HepG2 (cell line): ENCODE data around the gene SEMA7A. TPM values are rescaled to one million over a fixed set of nuclear protein-coding genes. Genes with fewer than 3 reads are reported as not detected.

Experiments used
- AHR ChIP-seq: IDR thresholded peaks from 2 replicates; pipeline ENCODE4 v1.6.1; 2018; ENCODE audit warnings: missing genetic modification reagents, missing compliant biosample characterization
- BCL6 ChIP-seq: IDR thresholded peaks from 2 replicates; pipeline ENCODE4 v1.6.1; 2016; ENCODE audit warnings: missing genetic modification reagents, missing compliant biosample characterization
- GABPB1 ChIP-seq: IDR thresholded peaks from 2 replicates; pipeline ENCODE4 v1.6.1; 2016; ENCODE audit warnings: mild to moderate bottlenecking, missing genetic modification reagents, moderate library complexity, missing compliant biosample characterization
- HMGA1 ChIP-seq: sonication (generic); formaldehyde crosslinking; conservative IDR thresholded peaks from 2 replicates; pipeline ENCODE4 v1.4.0; 2020; ENCODE audit warnings: missing genetic modification reagents
- POLR2AphosphoS2 ChIP-seq: IDR thresholded peaks from 2 replicates; pipeline ENCODE4 v1.6.1; 2011; ENCODE audit warnings: low read depth, low read length, improper control_type of control experiment
- REL ChIP-seq: sonication (generic); formaldehyde crosslinking; conservative IDR thresholded peaks from 2 replicates; pipeline ENCODE4 v1.8.0; 2022; ENCODE audit warnings: mild to moderate bottlenecking, missing genetic modification reagents, moderate library complexity
- RXRA ChIP-seq: sonication (generic); formaldehyde crosslinking; IDR thresholded peaks from 2 replicates; pipeline ENCODE4 v1.5.1; 2020; ENCODE audit warnings: missing genetic modification reagents
- SMAD3 ChIP-seq: sonication (generic); formaldehyde crosslinking; IDR thresholded peaks from 2 replicates; pipeline ENCODE4 v1.4.0; 2020; ENCODE audit warnings: missing genetic modification reagents
- SNAI1 ChIP-seq: sonication (generic); formaldehyde crosslinking; IDR thresholded peaks from 2 replicates; pipeline ENCODE4 v1.5.0; 2020; ENCODE audit warnings: mild to moderate bottlenecking, missing genetic modification reagents, borderline replicate concordance
- ZMAT5 ChIP-seq: sonication (generic); formaldehyde crosslinking; IDR thresholded peaks from 2 replicates; pipeline ENCODE4 v1.5.0; 2020; ENCODE audit warnings: mild to moderate bottlenecking, low read depth, missing genetic modification reagents, borderline replicate concordance
- ZNF30 ChIP-seq: sonication (generic); formaldehyde crosslinking; IDR thresholded peaks from 2 replicates; pipeline ENCODE4 v1.5.0; 2020; ENCODE audit warnings: mild to moderate bottlenecking, missing genetic modification reagents
- ZNF329 ChIP-seq: sonication (generic); formaldehyde crosslinking; IDR thresholded peaks from 2 replicates; pipeline ENCODE4 v1.9.0; 2021; ENCODE audit warnings: low read depth, mild to moderate bottlenecking, missing genetic modification reagents
- ZNF501 ChIP-seq: sonication (generic); formaldehyde crosslinking; IDR thresholded peaks from 2 replicates; pipeline ENCODE4 v1.5.1; 2020; ENCODE audit warnings: mild to moderate bottlenecking, moderate library complexity, missing genetic modification reagents
- ZNF678 ChIP-seq: sonication (generic); formaldehyde crosslinking; IDR thresholded peaks from 2 replicates; pipeline ENCODE4 v1.4.0; 2020; ENCODE audit warnings: mild to moderate bottlenecking, missing genetic modification reagents
- ZNF691 ChIP-seq: sonication (generic); formaldehyde crosslinking; IDR thresholded peaks from 2 replicates; pipeline ENCODE4 v1.4.0; 2020; ENCODE audit warnings: missing genetic modification reagents, low read depth, mild to moderate bottlenecking, borderline replicate concordance
- polyA plus RNA-seq, 8 experiments: library from polyadenylated mRNA; depleted of rRNA in 3 of 8; stranded (reverse) in 7 of 8; unstranded in 1 of 8; fragments of >200 nt; fragmentation: Illumina TruSeq in 4 of 8; extraction: Trizol in 4 of 8; gene quantifications; 2 replicates each; pipeline versions ENCODE4 v1.2.1 to v1.2.3, GENCODE V29; 2011 to 2016; ENCODE audit warnings: low read depth in 4 of 8, missing spikeins in 1 of 8, mixed read lengths in 1 of 8; ENCODE audit not compliant: insufficient read depth in 1 of 8
- total RNA-seq, 5 experiments: library from RNA; depleted of rRNA; stranded (reverse); fragments of >200 nt; fragmentation: Illumina TruSeq; extraction: Trizol; gene quantifications; 2 replicates each; pipeline ENCODE4 v1.2.3, GENCODE V29; 2016; ENCODE audit warnings: low read depth in 1 of 5
- TF ChIP-seq, protein P1 (sequence below), 2 experiments: sonication (generic) in 1 of 2; formaldehyde crosslinking in 1 of 2; IDR thresholded peaks; 2 replicates each; pipeline versions ENCODE4 v1.6.1 to v1.9.0; 2014 to 2022; ENCODE audit warnings: antibody characterized with exemption in 1 of 2, borderline replicate concordance in 1 of 2, inconsistent platforms in 1 of 2, low read depth in 1 of 2, missing genetic modification reagents in 1 of 2
- TF ChIP-seq, protein P2 (sequence below): sonication (generic); formaldehyde crosslinking; IDR thresholded peaks from 2 replicates; pipeline ENCODE4 v1.8.1; 2022; ENCODE audit warnings: low read depth, mild to moderate bottlenecking, missing genetic modification reagents
- TF ChIP-seq, protein P3 (sequence below): sonication (generic); formaldehyde crosslinking; IDR thresholded peaks from 2 replicates; pipeline ENCODE4 v1.4.0; 2020; ENCODE audit warnings: missing genetic modification reagents; ENCODE audit errors: not compliant biosample characterization

The SEMA7A gene
- total and polyA plus RNA-seq, 2 of the 13 experiments (the other 11 are each of a cell fraction or from before 2014, with no cell fraction given): 9.0 to 15.8 TPM

GRCh38 chr15:74443100-74443909, 9.5 kb upstream of the SEMA7A start (continued):
- TF ChIP-seq, protein P1, sequence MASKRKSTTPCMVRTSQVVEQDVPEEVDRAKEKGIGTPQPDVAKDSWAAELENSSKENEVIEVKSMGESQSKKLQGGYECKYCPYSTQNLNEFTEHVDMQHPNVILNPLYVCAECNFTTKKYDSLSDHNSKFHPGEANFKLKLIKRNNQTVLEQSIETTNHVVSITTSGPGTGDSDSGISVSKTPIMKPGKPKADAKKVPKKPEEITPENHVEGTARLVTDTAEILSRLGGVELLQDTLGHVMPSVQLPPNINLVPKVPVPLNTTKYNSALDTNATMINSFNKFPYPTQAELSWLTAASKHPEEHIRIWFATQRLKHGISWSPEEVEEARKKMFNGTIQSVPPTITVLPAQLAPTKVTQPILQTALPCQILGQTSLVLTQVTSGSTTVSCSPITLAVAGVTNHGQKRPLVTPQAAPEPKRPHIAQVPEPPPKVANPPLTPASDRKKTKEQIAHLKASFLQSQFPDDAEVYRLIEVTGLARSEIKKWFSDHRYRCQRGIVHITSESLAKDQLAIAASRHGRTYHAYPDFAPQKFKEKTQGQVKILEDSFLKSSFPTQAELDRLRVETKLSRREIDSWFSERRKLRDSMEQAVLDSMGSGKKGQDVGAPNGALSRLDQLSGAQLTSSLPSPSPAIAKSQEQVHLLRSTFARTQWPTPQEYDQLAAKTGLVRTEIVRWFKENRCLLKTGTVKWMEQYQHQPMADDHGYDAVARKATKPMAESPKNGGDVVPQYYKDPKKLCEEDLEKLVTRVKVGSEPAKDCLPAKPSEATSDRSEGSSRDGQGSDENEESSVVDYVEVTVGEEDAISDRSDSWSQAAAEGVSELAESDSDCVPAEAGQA (IDR thresholded peaks at IDR 0.05; ENCODE audit: low read depth): peak; percentile 50; the same call in 1 of the 2 replicates
- TF ChIP-seq, protein P1 (CRISPR knock-in tag; IDR thresholded peaks at IDR 0.05; ENCODE audit: borderline replicate concordance): no peak
- TF ChIP-seq AHR (CRISPR knock-in tag) (no peak), HMGA1 (CRISPR knock-in tag) (no peak), ZNF691 (CRISPR knock-in tag) (peak; percentile 75), ZMAT5 (CRISPR knock-in tag) (no peak), ZNF501 (CRISPR knock-in tag) (no peak), GABPB1 (no peak), BCL6 (CRISPR knock-in tag) (peak; percentile 90), SNAI1 (CRISPR knock-in tag) (no peak), ZNF329 (CRISPR knock-in tag) (no peak), SMAD3 (CRISPR knock-in tag) (peak; percentile 84), ZNF678 (no peak), REL (0 out of 2 replicates have a peak, but pooled peaks have one; percentile 58), POLR2AphosphoS2 (no peak), RXRA (CRISPR knock-in tag) (peak; percentile 97), ZNF30 (CRISPR knock-in tag) (no peak)
- TF ChIP-seq, protein P2, sequence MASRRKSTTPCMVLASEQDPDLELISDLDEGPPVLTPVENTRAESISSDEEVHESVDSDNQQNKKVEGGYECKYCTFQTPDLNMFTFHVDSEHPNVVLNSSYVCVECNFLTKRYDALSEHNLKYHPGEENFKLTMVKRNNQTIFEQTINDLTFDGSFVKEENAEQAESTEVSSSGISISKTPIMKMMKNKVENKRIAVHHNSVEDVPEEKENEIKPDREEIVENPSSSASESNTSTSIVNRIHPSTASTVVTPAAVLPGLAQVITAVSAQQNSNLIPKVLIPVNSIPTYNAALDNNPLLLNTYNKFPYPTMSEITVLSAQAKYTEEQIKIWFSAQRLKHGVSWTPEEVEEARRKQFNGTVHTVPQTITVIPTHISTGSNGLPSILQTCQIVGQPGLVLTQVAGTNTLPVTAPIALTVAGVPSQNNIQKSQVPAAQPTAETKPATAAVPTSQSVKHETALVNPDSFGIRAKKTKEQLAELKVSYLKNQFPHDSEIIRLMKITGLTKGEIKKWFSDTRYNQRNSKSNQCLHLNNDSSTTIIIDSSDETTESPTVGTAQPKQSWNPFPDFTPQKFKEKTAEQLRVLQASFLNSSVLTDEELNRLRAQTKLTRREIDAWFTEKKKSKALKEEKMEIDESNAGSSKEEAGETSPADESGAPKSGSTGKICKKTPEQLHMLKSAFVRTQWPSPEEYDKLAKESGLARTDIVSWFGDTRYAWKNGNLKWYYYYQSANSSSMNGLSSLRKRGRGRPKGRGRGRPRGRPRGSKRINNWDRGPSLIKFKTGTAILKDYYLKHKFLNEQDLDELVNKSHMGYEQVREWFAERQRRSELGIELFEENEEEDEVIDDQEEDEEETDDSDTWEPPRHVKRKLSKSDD (CRISPR knock-in tag): 0 out of 2 replicates have a peak, but pooled peaks have one; percentile 46
- TF ChIP-seq, protein P3, sequence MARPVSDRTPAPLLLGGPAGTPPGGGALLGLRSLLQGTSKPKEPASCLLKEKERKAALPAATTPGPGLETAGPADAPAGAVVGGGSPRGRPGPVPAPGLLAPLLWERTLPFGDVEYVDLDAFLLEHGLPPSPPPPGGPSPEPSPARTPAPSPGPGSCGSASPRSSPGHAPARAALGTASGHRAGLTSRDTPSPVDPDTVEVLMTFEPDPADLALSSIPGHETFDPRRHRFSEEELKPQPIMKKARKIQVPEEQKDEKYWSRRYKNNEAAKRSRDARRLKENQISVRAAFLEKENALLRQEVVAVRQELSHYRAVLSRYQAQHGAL (CRISPR knock-in tag): no peak
